ENCODE measurements around the gene CWH43. TPM values are rescaled to one million over a fixed set of nuclear protein-coding genes. Genes with fewer than 3 reads are reported as not detected.
"Not testable (repeated sequence)": the region's sequence is repeated elsewhere in the genome, so short reads cannot be mapped to it uniquely, and the experiment has no call there.

The CWH43 gene
- total RNA-seq, 1 experiment from 2014 or later, result not detected

- no peak for DNase-seq (ENCODE audit: low read depth)
- in situ Hi-C loops (cut with HindIII; ENCODE audit: low pct_unique_long_range_greater_than_20kb, low sequenced_read_pairs), result no loop called here
Observed at GRCh38 chr4:48968814-48969213, 17.3 kb upstream of the CWH43 start.

GRCh38 chr4:48970471-48970921 is 15.6 kb upstream of the CWH43 start:
- peak; percentile 25 for DNase-seq (ENCODE audit: low read depth)
- in situ Hi-C loops (cut with HindIII; ENCODE audit: low pct_unique_long_range_greater_than_20kb, low sequenced_read_pairs), result no loop called here

GRCh38 chr4:48974979-48975640 is 11.0 kb upstream of the CWH43 start:
- in situ Hi-C loops (cut with HindIII; ENCODE audit: low pct_unique_long_range_greater_than_20kb, low sequenced_read_pairs), result no loop called here
- DNase-seq (ENCODE audit: low read depth), result no peak

- in situ Hi-C loops (cut with HindIII; ENCODE audit: low pct_unique_long_range_greater_than_20kb, low sequenced_read_pairs), result no loop called here
- no peak for DNase-seq (ENCODE audit: low read depth)
Observed at GRCh38 chr4:48976041-48976440, 10.0 kb upstream of the CWH43 start.

- in situ Hi-C loops (cut with HindIII; ENCODE audit: low pct_unique_long_range_greater_than_20kb, low sequenced_read_pairs), result no loop called here
- DNase-seq (ENCODE audit: low read depth), result peak; percentile 45
Observed at GRCh38 chr4:48979914-48980579, 6.0 kb upstream of the CWH43 start.

- DNase-seq (ENCODE audit: low read depth); in situ Hi-C loops (cut with HindIII; ENCODE audit: low pct_unique_long_range_greater_than_20kb, low sequenced_read_pairs): not testable (repeated sequence)
Observed at GRCh38 chr4:48984005-48984404, 2.1 kb upstream of the CWH43 start.

GRCh38 chr4:48985602-48985975 is 486 bp upstream of the CWH43 start:
- no peak for DNase-seq (ENCODE audit: low read depth)

GRCh38 chr4:48986654-48987164 is 634 bp downstream of the CWH43 start:
- in situ Hi-C loops (cut with HindIII; ENCODE audit: low pct_unique_long_range_greater_than_20kb, low sequenced_read_pairs), result no loop called here
- DNase-seq (ENCODE audit: low read depth), result no peak

More at GRCh38 chr4:48985602-48985975, 486 bp upstream of the CWH43 start:
- in situ Hi-C loops (cut with HindIII; ENCODE audit: low pct_unique_long_range_greater_than_20kb, low sequenced_read_pairs), result no loop called here

GRCh38 chr4:48989461-48990203 is 3.6 kb downstream of the CWH43 start:
- in situ Hi-C loops (cut with HindIII; ENCODE audit: low pct_unique_long_range_greater_than_20kb, low sequenced_read_pairs), result no loop called here
- DNase-seq (ENCODE audit: low read depth), result no peak

- no peak for DNase-seq (ENCODE audit: low read depth)
- in situ Hi-C loops (cut with HindIII; ENCODE audit: low pct_unique_long_range_greater_than_20kb, low sequenced_read_pairs), result no loop called here
Observed at GRCh38 chr4:48991357-48991756, 5.3 kb downstream of the CWH43 start.

GRCh38 chr4:48997962-48998361 is 11.9 kb downstream of the CWH43 start:
- in situ Hi-C loops (cut with HindIII; ENCODE audit: low pct_unique_long_range_greater_than_20kb, low sequenced_read_pairs), result no loop called here
- DNase-seq (ENCODE audit: low read depth), result no peak

- in situ Hi-C loops (cut with HindIII; ENCODE audit: low pct_unique_long_range_greater_than_20kb, low sequenced_read_pairs), result no loop called here
- DNase-seq (ENCODE audit: low read depth), result no peak
Observed at GRCh38 chr4:48998440-48998839, 12.4 kb downstream of the CWH43 start.

- no peak for DNase-seq (ENCODE audit: low read depth)
- in situ Hi-C loops (cut with HindIII; ENCODE audit: low pct_unique_long_range_greater_than_20kb, low sequenced_read_pairs), result no loop called here
Observed at GRCh38 chr4:49000806-49001205, 14.7 kb downstream of the CWH43 start.

GRCh38 chr4:49002931-49003330 is 16.9 kb downstream of the CWH43 start:
- DNase-seq (ENCODE audit: low read depth), result no peak
- in situ Hi-C loops (cut with HindIII; ENCODE audit: low pct_unique_long_range_greater_than_20kb, low sequenced_read_pairs), result no loop called here

GRCh38 chr4:49018718-49019295 is 32.7 kb downstream of the CWH43 start:
- no peak for DNase-seq (ENCODE audit: low read depth)
- in situ Hi-C loops (cut with HindIII; ENCODE audit: low pct_unique_long_range_greater_than_20kb, low sequenced_read_pairs), result no loop called here

GRCh38 chr4:49032440-49033161 is 46.5 kb downstream of the CWH43 start:
- in situ Hi-C loops (cut with HindIII; ENCODE audit: low pct_unique_long_range_greater_than_20kb, low sequenced_read_pairs), result no loop called here
- peak; percentile 25 for DNase-seq (ENCODE audit: low read depth)

- no peak for DNase-seq (ENCODE audit: low read depth)
- in situ Hi-C loops (cut with HindIII; ENCODE audit: low pct_unique_long_range_greater_than_20kb, low sequenced_read_pairs), result no loop called here
Observed at GRCh38 chr4:49036528-49036927, 50.5 kb downstream of the CWH43 start.

GRCh38 chr4:49044270-49044669 is 58.2 kb downstream of the CWH43 start:
- in situ Hi-C loops (cut with HindIII; ENCODE audit: low pct_unique_long_range_greater_than_20kb, low sequenced_read_pairs), result no loop called here
- DNase-seq (ENCODE audit: low read depth), result no peak

All from Caki2 (cell line).